ENCODE data around the gene RXRA.

Gene RXRA

DNA sequence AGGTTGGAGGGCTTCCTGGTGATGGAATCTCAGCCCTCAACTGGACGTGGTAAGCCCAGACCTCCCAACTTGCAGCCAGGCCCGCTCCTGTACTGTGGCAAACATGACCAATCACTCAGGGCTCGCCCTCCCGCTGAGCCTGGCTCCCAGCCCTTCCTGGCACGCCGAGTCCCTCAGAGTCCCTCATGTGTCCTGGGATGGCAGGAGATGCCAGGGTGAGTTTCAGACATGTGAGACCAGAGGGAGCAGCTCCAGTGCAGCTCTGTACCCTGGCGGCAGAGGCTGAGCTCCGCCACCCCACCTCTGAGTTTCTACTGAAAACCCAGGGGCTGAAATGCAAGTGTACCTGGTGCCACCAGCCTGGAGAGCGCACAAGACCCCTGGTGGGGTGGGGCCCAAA is 42.0 kb upstream of the RXRA start:
- no peak for TF ChIP-seq ZNF571 (tag by site-specific recombination; IDR thresholded peaks at IDR 0.05)
- Histone ChIP-seq H3K27ac (ENCODE audit: extremely low read depth, low read depth, low read length) (no peak overlapping the region), H3K9me3 (ENCODE audit: control insufficient read depth, insufficient read depth, low read depth, low read length) (no peaks in the 10 kb centered on the region), H3K4me1 (ENCODE audit: control insufficient read depth, insufficient read depth, low read length) (no peaks in the 10 kb centered on the region), H3K36me3 (ENCODE audit: control insufficient read depth in 2 of 2, insufficient read depth in 1 of 2, low read length in 2 of 2) (no peaks in the 10 kb centered on the region), H3K4me3 (ENCODE audit: low read depth, low read length) (no peak overlapping the region)
- CTCF ChIA-PET: no interaction called here
- POLR2A ChIA-PET: no interaction called here

- Histone ChIP-seq H3K36me3 (ENCODE audit: control insufficient read depth in 2 of 2, insufficient read depth in 1 of 2, low read length in 2 of 2) (no peaks in the 10 kb centered on the region), H3K4me3 (ENCODE audit: low read depth, low read length) (no peak overlapping the region), H3K9me3 (ENCODE audit: control insufficient read depth, insufficient read depth, low read depth, low read length) (no peaks in the 10 kb centered on the region), H3K4me1 (ENCODE audit: control insufficient read depth, insufficient read depth, low read length) (no peaks in the 10 kb centered on the region), H3K27ac (ENCODE audit: extremely low read depth, low read depth, low read length) (no peak overlapping the region)
- POLR2A ChIA-PET: no interaction called here
- CTCF ChIA-PET: no interaction called here
- TF ChIP-seq ZNF555 (tag by site-specific recombination; conservative IDR thresholded peaks at IDR 0.05): no peak
- TF ChIP-seq MZF1 (tag by site-specific recombination; IDR thresholded peaks at IDR 0.05; ENCODE audit: borderline replicate concordance): no peak
- TF ChIP-seq ZSCAN4 (tag by site-specific recombination; IDR thresholded peaks at IDR 0.05): no peak
- no peak for TF ChIP-seq PRDM4 (tag by site-specific recombination; IDR thresholded peaks at IDR 0.05)
- TF ChIP-seq ZFP3 (tag by site-specific recombination; IDR thresholded peaks at IDR 0.05; ENCODE audit: low read depth): no peak
Observed at GRCh38 chr9:134284741-134285140, 41.5 kb upstream of the RXRA start.

- Histone ChIP-seq H3K36me3 (ENCODE audit: control insufficient read depth in 2 of 2, insufficient read depth in 1 of 2, low read length in 2 of 2) (no peaks in the 10 kb centered on the region), H3K4me3 (ENCODE audit: low read depth, low read length) (no peak overlapping the region), H3K9me3 (ENCODE audit: control insufficient read depth, insufficient read depth, low read depth, low read length) (no peaks in the 10 kb centered on the region), H3K4me1 (ENCODE audit: control insufficient read depth, insufficient read depth, low read length) (no peaks in the 10 kb centered on the region), H3K27ac (ENCODE audit: extremely low read depth, low read depth, low read length) (no peak overlapping the region)
- POLR2A ChIA-PET: no interaction called here
- CTCF ChIA-PET: interaction anchor here (0.7 kb wide), 1 partner anchor 16 kb away, joined by 3 read pairs; no protein-coding TSS in a partner anchor
- no peak for TF ChIP-seq ZBTB8A (tag by site-specific recombination; IDR thresholded peaks at IDR 0.05)
- TF ChIP-seq GFI1B (tag by site-specific recombination; IDR thresholded peaks at IDR 0.05): no peak
- no peak for TF ChIP-seq ZNF138 (tag by site-specific recombination; IDR thresholded peaks at IDR 0.05; ENCODE audit: borderline replicate concordance)
- TF ChIP-seq ZNF132 (tag by site-specific recombination; IDR thresholded peaks at IDR 0.05; ENCODE audit: borderline replicate concordance): no peak
- TF ChIP-seq YY1 (tag by site-specific recombination; IDR thresholded peaks at IDR 0.05): no peak
- TF ChIP-seq ZNF768 (tag by site-specific recombination; IDR thresholded peaks at IDR 0.05): no peak
- TF ChIP-seq ZNF623 (tag by site-specific recombination; IDR thresholded peaks at IDR 0.05): no peak
- TF ChIP-seq ZNF157 (tag by site-specific recombination; IDR thresholded peaks at IDR 0.05): no peak
- TF ChIP-seq ZNF549 (tag by site-specific recombination; IDR thresholded peaks at IDR 0.05): no peak
- TF ChIP-seq ZNF610 (tag by site-specific recombination; IDR thresholded peaks at IDR 0.05; ENCODE audit: borderline replicate concordance): no peak
- no peak for TF ChIP-seq ZNF544 (tag by site-specific recombination; IDR thresholded peaks at IDR 0.05)
- TF ChIP-seq TSHZ1 (tag by site-specific recombination; IDR thresholded peaks at IDR 0.05; ENCODE audit: borderline replicate concordance): no peak
- no peak for TF ChIP-seq MYNN (tag by site-specific recombination; IDR thresholded peaks at IDR 0.05; ENCODE audit: borderline replicate concordance)
Observed at GRCh38 chr9:134285215-134285845, 40.9 kb upstream of the RXRA start.

All from HEK293 (cell line).